Ectodermal cell (in vitro differentiated cells): Measurements from ENCODE around the gene WWP2.

Experiments
- H3K27ac ChIP-seq: 2 replicates; pipeline ENCODE4 v1.7.0; 2013; ENCODE audit warnings: mild to moderate bottlenecking, low read depth, low read length; ENCODE audit not compliant: insufficient read depth, poor library complexity, severe bottlenecking
- H3K27me3 ChIP-seq: 2 replicates; pipeline ENCODE4 v1.7.0; 2013; ENCODE audit warnings: mild to moderate bottlenecking, low read length; ENCODE audit not compliant: insufficient read depth, control insufficient read depth, poor library complexity, severe bottlenecking
- H3K36me3 ChIP-seq: one replicate; pipeline ENCODE4 v1.7.0; 2013; ENCODE audit warnings: low read length; ENCODE audit not compliant: control insufficient read depth, insufficient read depth
- H3K4me1 ChIP-seq: one replicate; pipeline ENCODE4 v1.7.0; 2013; ENCODE audit warnings: low read length; ENCODE audit not compliant: control insufficient read depth, insufficient read depth
- H3K4me3 ChIP-seq: 2 replicates; pipeline ENCODE4 v1.7.0; 2013; ENCODE audit warnings: low read depth, low read length, control low read depth; ENCODE audit not compliant: insufficient read depth
- H3K9me3 ChIP-seq: 2 replicates; pipeline ENCODE4 v1.7.0; 2013; ENCODE audit warnings: mild to moderate bottlenecking, low read length, moderate library complexity; ENCODE audit not compliant: control insufficient read depth
- WGBS, 2 experiments: methylation state at CpG; one replicate each; pipeline ENCODE4 v1.1.7; 2013; ENCODE audit warnings: missing lambda C conversion rate in 2 of 2; 5-methylcytosine and 5-hydroxymethylcytosine counted together

WWP2 gene

GRCh38 chr16:69931631-69932030 is 169.5 kb downstream of the WWP2 start:
- 96 to 97% methylated on average over 13 of the region's 13 CpGs for WGBS, 2 experiments
- Histone ChIP-seq H3K27ac (no peak overlapping the region), H3K4me3 (no peak overlapping the region), H3K27me3 (no peaks in the 10 kb centered on the region), H3K9me3 (no peaks in the 10 kb centered on the region), H3K4me1 (no peaks in the 10 kb centered on the region), H3K36me3 (no peaks in the 10 kb centered on the region)

- WGBS, 2 experiments: 87 to 90% methylated on average over 9 of the region's 9 CpGs
- H3K36me3 ChIP-seq: no peaks in the 10 kb centered on the region
- no peaks in the 10 kb centered on the region for H3K4me1 ChIP-seq
- H3K9me3 ChIP-seq: no peaks in the 10 kb centered on the region
- H3K27ac ChIP-seq: no peak overlapping the region
- no peak overlapping the region for H3K4me3 ChIP-seq
- H3K27me3 ChIP-seq: no peaks in the 10 kb centered on the region
These were observed 170.1 kb downstream of the WWP2 start for GRCh38 chr16:69932228-69932627.

- peaks cover 4% of the 10 kb centered on the region for H3K36me3 ChIP-seq
- H3K4me1 ChIP-seq: no peaks in the 10 kb centered on the region
These were observed 170.7 kb downstream of the WWP2 start for GRCh38 chr16:69932691-69933392.

GRCh38 chr16:69934044-69934443 is 171.9 kb downstream of the WWP2 start:
- Histone ChIP-seq H3K4me3 (no peak overlapping the region), H3K9me3 (no peaks in the 10 kb centered on the region), H3K27me3 (no peaks in the 10 kb centered on the region), H3K27ac (no peak overlapping the region), H3K36me3 (peaks cover 6% of the 10 kb centered on the region), H3K4me1 (no peaks in the 10 kb centered on the region)
- 90 to 92% methylated on average over 10 of the region's 10 CpGs for WGBS, 2 experiments

More at GRCh38 chr16:69932691-69933392, 170.7 kb downstream of the WWP2 start:
- no peaks in the 10 kb centered on the region for H3K27me3 ChIP-seq
- no peak overlapping the region for H3K4me3 ChIP-seq
- no peak overlapping the region for H3K27ac ChIP-seq
- WGBS, 2 experiments: 93 to 94% methylated on average over 27 of the region's 27 CpGs
- no peaks in the 10 kb centered on the region for H3K9me3 ChIP-seq

- H3K27ac ChIP-seq: no peak overlapping the region
- no peak overlapping the region for H3K4me3 ChIP-seq
- H3K4me1 ChIP-seq: no peaks in the 10 kb centered on the region
- WGBS, 2 experiments: 94 to 96% methylated on average over 17 of the region's 17 CpGs
- no peaks in the 10 kb centered on the region for H3K27me3 ChIP-seq
- peaks cover 6% of the 10 kb centered on the region for H3K36me3 ChIP-seq
- no peaks in the 10 kb centered on the region for H3K9me3 ChIP-seq
These were observed 172.6 kb downstream of the WWP2 start for GRCh38 chr16:69934751-69935150.

- no peak overlapping the region for H3K4me3 ChIP-seq
- no peaks in the 10 kb centered on the region for H3K9me3 ChIP-seq
- peaks cover 6% of the 10 kb centered on the region for H3K36me3 ChIP-seq
- WGBS, 2 experiments: 95% methylated on average over 19 of the region's 19 CpGs
- no peak overlapping the region for H3K27ac ChIP-seq
- H3K4me1 ChIP-seq: no peaks in the 10 kb centered on the region
- no peaks in the 10 kb centered on the region for H3K27me3 ChIP-seq
These were observed 173.2 kb downstream of the WWP2 start for GRCh38 chr16:69935278-69935711.

GRCh38 chr16:69935740-69936139 is 173.6 kb downstream of the WWP2 start:
- no peaks in the 10 kb centered on the region for H3K4me1 ChIP-seq
- no peak overlapping the region for H3K27ac ChIP-seq
- no peaks in the 10 kb centered on the region for H3K9me3 ChIP-seq
- no peak overlapping the region for H3K4me3 ChIP-seq
- 96% methylated on average over 10 of the region's 10 CpGs for WGBS, 2 experiments
- H3K36me3 ChIP-seq: peaks cover 6% of the 10 kb centered on the region
- H3K27me3 ChIP-seq: no peaks in the 10 kb centered on the region

- WGBS, 2 experiments: 96% methylated on average over 16 of the region's 16 CpGs
- Histone ChIP-seq H3K9me3 (no peaks in the 10 kb centered on the region), H3K27ac (no peak overlapping the region), H3K4me1 (no peaks in the 10 kb centered on the region), H3K27me3 (no peaks in the 10 kb centered on the region), H3K4me3 (no peak overlapping the region), H3K36me3 (peaks cover 6% of the 10 kb centered on the region)
These were observed 174.1 kb downstream of the WWP2 start for GRCh38 chr16:69936252-69936651.

GRCh38 chr16:69936751-69937211 is 174.6 kb downstream of the WWP2 start:
- no peak overlapping the region for H3K27ac ChIP-seq
- no peaks in the 10 kb centered on the region for H3K9me3 ChIP-seq
- no peak overlapping the region for H3K4me3 ChIP-seq
- H3K36me3 ChIP-seq: peaks cover 6% of the 10 kb centered on the region
- no peaks in the 10 kb centered on the region for H3K4me1 ChIP-seq
- no peaks in the 10 kb centered on the region for H3K27me3 ChIP-seq
- WGBS, 2 experiments: 96 to 97% methylated on average over 21 of the region's 21 CpGs

- peaks cover 6% of the 10 kb centered on the region for H3K36me3 ChIP-seq
- no peaks in the 10 kb centered on the region for H3K27me3 ChIP-seq
- 91 to 95% methylated on average over 16 of the region's 16 CpGs for WGBS, 2 experiments
- no peak overlapping the region for H3K4me3 ChIP-seq
- H3K4me1 ChIP-seq: no peaks in the 10 kb centered on the region
- H3K27ac ChIP-seq: no peak overlapping the region
- H3K9me3 ChIP-seq: no peaks in the 10 kb centered on the region
These were observed 175.4 kb downstream of the WWP2 start for GRCh38 chr16:69937465-69937951.
